Activated CD4-positive, alpha-beta memory T cell treated with anti-CD3 and anti-CD28 coated beads for 36 hours (primary cell): ENCODE measurements around the gene FAM53B. TPM values are rescaled to one million over a fixed set of nuclear protein-coding genes. Genes with fewer than 3 reads are reported as not detected.
"Not testable (repeated sequence)": the region's sequence is repeated elsewhere in the genome, so short reads cannot be mapped to it uniquely, and the experiment has no call there.

Experiments
- CTCF ChIA-PET: fragments of 350-600 bp; sonication (Branson Sonifier 250); formaldehyde crosslinking; loops from one replicate; lab custom pipeline; 2021; ENCODE audit warnings: antibody characterized with exemption, inconsistent platforms; lab: Charles Lee
- POLR2A ChIA-PET: fragments of 350-600 bp; sonication (Branson Sonifier 250); formaldehyde crosslinking; loops from one replicate; lab custom pipeline; 2021; ENCODE audit warnings: antibody characterized with exemption; lab: Charles Lee
- DNase-seq: peaks from one replicate; pipeline ENCODE4 v3.0.0-alpha.2; 2020
- H3K27ac Mint-ChIP-seq: one replicate; pipeline ENCODE4 v1.8.0; 2021; ENCODE audit warnings: mixed read lengths
- H3K27me3 Mint-ChIP-seq: one replicate; pipeline ENCODE4 v1.8.0; 2021; ENCODE audit warnings: mixed read lengths
- H3K36me3 Mint-ChIP-seq: one replicate; pipeline ENCODE4 v1.8.0; 2021; ENCODE audit warnings: mixed read lengths
- H3K4me1 Mint-ChIP-seq: one replicate; pipeline ENCODE4 v1.8.0; 2021; ENCODE audit warnings: low read depth, mixed read lengths
- H3K4me3 Mint-ChIP-seq: one replicate; pipeline ENCODE4 v1.8.0; 2021; ENCODE audit warnings: mild to moderate bottlenecking, mixed read lengths
- H3K9me3 Mint-ChIP-seq: one replicate; pipeline ENCODE4 v1.8.0; 2021; ENCODE audit warnings: mixed read lengths
- intact Hi-C: fragments of 100-400 bp; cut with micrococcal nuclease; formaldehyde crosslinking; loops from one replicate; pipeline ENCODE4 v1.15.1; 2023
- total RNA-seq, 2 experiments: library from RNA; stranded (reverse); gene quantifications; one replicate each; pipeline ENCODE4 v1.2.3, GENCODE V29; 2021

FAM53B gene
- total RNA-seq, 2 experiments from 2014 or later: 25.3 to 25.5 TPM

- H3K36me3 Mint-ChIP-seq: no peaks in the 10 kb centered on the region
- intact Hi-C loops: no loop called here
Observed at GRCh38 chr10:124590216-124591122, 153.7 kb downstream of the FAM53B start.

GRCh38 chr10:124589491-124590041 is 154.6 kb downstream of the FAM53B start:
- CTCF ChIA-PET: interaction anchor here (0.8 kb wide), 1 partner anchor 271 kb away, joined by 3 read pairs; no protein-coding TSS in a partner anchor

More at GRCh38 chr10:124590216-124591122, 153.7 kb downstream of the FAM53B start:
- peaks cover 6% of the 10 kb centered on the region for H3K9me3 Mint-ChIP-seq
- no peaks in the 10 kb centered on the region for H3K4me1 Mint-ChIP-seq
- ChIA-PET POLR2A (no interaction called here), CTCF (interaction anchor here (0.8 kb wide), 1 partner anchor 270 kb away, joined by 3 read pairs; no protein-coding TSS in a partner anchor)
- DNase-seq: no peak
- H3K27me3 Mint-ChIP-seq: no peaks in the 10 kb centered on the region
- H3K27ac Mint-ChIP-seq: no peak overlapping the region
- no peak overlapping the region for H3K4me3 Mint-ChIP-seq

GRCh38 chr10:124588736-124589490 is 155.3 kb downstream of the FAM53B start:
- Mint-ChIP-seq H3K4me1 (no peaks in the 10 kb centered on the region), H3K36me3 (no peaks in the 10 kb centered on the region), H3K4me3 (no peak overlapping the region), H3K9me3 (peaks cover 6% of the 10 kb centered on the region), H3K27me3 (no peaks in the 10 kb centered on the region), H3K27ac (no peak overlapping the region)
- CTCF ChIA-PET: no interaction called here
- intact Hi-C loops: no loop called here
- POLR2A ChIA-PET: no interaction called here
- no peak for DNase-seq

More at GRCh38 chr10:124589491-124590041, 154.6 kb downstream of the FAM53B start:
- POLR2A ChIA-PET: no interaction called here
- Mint-ChIP-seq H3K27me3 (no peaks in the 10 kb centered on the region), H3K36me3 (no peaks in the 10 kb centered on the region), H3K27ac (no peak overlapping the region), H3K9me3 (peaks cover 6% of the 10 kb centered on the region), H3K4me1 (no peaks in the 10 kb centered on the region), H3K4me3 (no peak overlapping the region)
- intact Hi-C loops: no loop called here
- DNase-seq: no peak

- H3K27ac Mint-ChIP-seq, POLR2A ChIA-PET, H3K27me3 Mint-ChIP-seq: not testable (repeated sequence)
Observed at GRCh38 chr10:124588341-124588735, 155.8 kb downstream of the FAM53B start.

GRCh38 chr10:124587811-124588211 is 156.4 kb downstream of the FAM53B start:
- Mint-ChIP-seq H3K27ac (no peak overlapping the region), H3K9me3 (peaks cover 6% of the 10 kb centered on the region), H3K4me1 (no peaks in the 10 kb centered on the region), H3K36me3 (no peaks in the 10 kb centered on the region), H3K27me3 (no peaks in the 10 kb centered on the region), H3K4me3 (no peak overlapping the region)
- POLR2A ChIA-PET: no interaction called here
- no peak for DNase-seq
- CTCF ChIA-PET: no interaction called here
- intact Hi-C loops: no loop called here

More at GRCh38 chr10:124588341-124588735, 155.8 kb downstream of the FAM53B start:
- H3K36me3 Mint-ChIP-seq, CTCF ChIA-PET, intact Hi-C loops, H3K9me3 Mint-ChIP-seq, DNase-seq, H3K4me3 Mint-ChIP-seq, H3K4me1 Mint-ChIP-seq: not testable (repeated sequence)

GRCh38 chr10:124586142-124586541 is 158.0 kb downstream of the FAM53B start:
- CTCF ChIA-PET: no interaction called here
- intact Hi-C loops: no loop called here
- H3K27me3 Mint-ChIP-seq: no peaks in the 10 kb centered on the region
- H3K36me3 Mint-ChIP-seq: no peaks in the 10 kb centered on the region
- POLR2A ChIA-PET: no interaction called here
- DNase-seq: no peak
- no peaks in the 10 kb centered on the region for H3K4me1 Mint-ChIP-seq
- no peak overlapping the region for H3K27ac Mint-ChIP-seq
- peaks cover under 1% of the 10 kb centered on the region for H3K9me3 Mint-ChIP-seq
- H3K4me3 Mint-ChIP-seq: no peak overlapping the region

- Mint-ChIP-seq H3K4me3 (no peak overlapping the region), H3K4me1 (no peaks in the 10 kb centered on the region), H3K27ac (no peak overlapping the region), H3K27me3 (no peaks in the 10 kb centered on the region), H3K9me3 (peaks cover 12% of the 10 kb centered on the region), H3K36me3 (no peaks in the 10 kb centered on the region)
- intact Hi-C loops: no loop called here
- no peak for DNase-seq
- ChIA-PET CTCF (no interaction called here), POLR2A (no interaction called here)
Observed at GRCh38 chr10:124579011-124579399, 165.2 kb downstream of the FAM53B start.

- Mint-ChIP-seq H3K36me3 (no peaks in the 10 kb centered on the region), H3K9me3 (peaks cover 12% of the 10 kb centered on the region), H3K27ac (no peak overlapping the region), H3K27me3 (no peaks in the 10 kb centered on the region), H3K4me1 (no peaks in the 10 kb centered on the region), H3K4me3 (no peak overlapping the region)
- intact Hi-C loops: no loop called here
- CTCF ChIA-PET: no interaction called here
- no peak for DNase-seq
- POLR2A ChIA-PET: no interaction called here
Observed at GRCh38 chr10:124578231-124579010, 165.8 kb downstream of the FAM53B start.

GRCh38 chr10:124577651-124578050 is 166.5 kb downstream of the FAM53B start:
- intact Hi-C loops: no loop called here
- CTCF ChIA-PET: no interaction called here
- Mint-ChIP-seq H3K27me3 (no peaks in the 10 kb centered on the region), H3K27ac (no peak overlapping the region), H3K4me1 (no peaks in the 10 kb centered on the region), H3K9me3 (peaks cover 12% of the 10 kb centered on the region), H3K4me3 (no peak overlapping the region), H3K36me3 (no peaks in the 10 kb centered on the region)
- POLR2A ChIA-PET: no interaction called here
- DNase-seq: no peak

- DNase-seq: no peak
- Mint-ChIP-seq H3K36me3 (no peaks in the 10 kb centered on the region), H3K27me3 (no peaks in the 10 kb centered on the region), H3K4me1 (no peaks in the 10 kb centered on the region), H3K4me3 (no peak overlapping the region), H3K27ac (no peak overlapping the region), H3K9me3 (peaks cover 12% of the 10 kb centered on the region)
- ChIA-PET CTCF (no interaction called here), POLR2A (no interaction called here)
- intact Hi-C loops: no loop called here
Observed at GRCh38 chr10:124576526-124577420, 167.4 kb downstream of the FAM53B start.
